Activated T-cell treated with anti-CD3 and anti-CD28 coated beads for 1 hour (primary cell): ENCODE measurements around the gene ELOVL5.
"Not testable (repeated sequence)": the region's sequence is repeated elsewhere in the genome, so short reads cannot be mapped to it uniquely, and the experiment has no call there.

Experiments used
- DNase-seq: peaks from one replicate; pipeline ENCODE4 v3.0.0-alpha.2; 2020; ENCODE audit warnings: low read depth

ELOVL5 gene

DNA sequence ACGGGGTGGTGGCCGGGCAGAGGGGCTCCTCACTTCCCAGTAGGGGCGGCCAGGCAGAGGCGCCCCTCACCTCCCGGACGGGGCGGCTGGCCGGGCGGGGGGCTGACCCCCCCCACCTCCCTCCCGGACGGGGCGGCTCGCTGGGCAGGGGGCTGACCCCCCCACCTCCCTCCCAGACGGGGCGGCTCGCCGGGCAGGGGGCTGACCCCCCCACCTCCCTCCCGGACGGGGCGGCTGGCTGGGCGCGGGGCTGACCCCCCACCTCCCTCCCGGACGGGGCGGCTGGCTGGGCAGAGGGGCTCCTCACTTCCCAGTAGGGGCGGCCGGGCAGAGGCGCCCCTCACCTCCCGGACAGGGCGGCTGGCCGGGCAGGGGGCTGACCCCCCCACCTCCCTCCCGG lies 43.8 kb downstream of the ELOVL5 start:
- not testable (repeated sequence) for DNase-seq

DNA sequence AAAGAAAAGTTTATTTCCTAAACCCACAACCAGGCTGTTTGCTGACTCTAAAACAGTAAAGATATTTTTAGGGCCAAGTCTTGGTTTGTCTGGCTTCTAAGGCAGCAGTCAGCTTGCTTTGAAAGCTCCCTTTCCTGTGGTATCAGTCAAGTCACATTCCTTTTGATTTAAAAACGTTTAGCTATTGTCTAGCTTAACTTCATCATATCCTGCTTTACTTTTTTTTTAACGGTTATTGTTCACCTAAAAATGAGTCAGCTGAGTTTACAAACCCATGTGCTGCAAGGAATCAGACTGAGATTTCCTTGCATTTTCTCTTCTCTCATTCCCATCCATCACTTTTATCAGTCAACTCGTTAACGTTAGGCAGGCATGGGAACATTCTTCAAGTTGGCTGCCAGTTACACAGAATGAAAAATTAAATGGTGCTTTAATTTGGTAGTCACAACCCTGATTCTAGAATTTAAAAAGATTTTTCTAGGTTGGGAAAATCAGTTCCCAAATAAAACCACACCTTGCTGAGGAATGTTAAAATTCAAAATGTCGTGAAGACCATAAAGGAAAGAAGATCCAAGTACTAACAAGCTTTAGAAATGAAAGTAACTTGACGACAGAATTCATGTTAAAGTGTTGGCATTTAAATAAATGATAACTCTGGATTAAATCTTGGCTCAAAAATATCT lies 45.9 kb downstream of the ELOVL5 start:
- DNase-seq: no peak

DNA sequence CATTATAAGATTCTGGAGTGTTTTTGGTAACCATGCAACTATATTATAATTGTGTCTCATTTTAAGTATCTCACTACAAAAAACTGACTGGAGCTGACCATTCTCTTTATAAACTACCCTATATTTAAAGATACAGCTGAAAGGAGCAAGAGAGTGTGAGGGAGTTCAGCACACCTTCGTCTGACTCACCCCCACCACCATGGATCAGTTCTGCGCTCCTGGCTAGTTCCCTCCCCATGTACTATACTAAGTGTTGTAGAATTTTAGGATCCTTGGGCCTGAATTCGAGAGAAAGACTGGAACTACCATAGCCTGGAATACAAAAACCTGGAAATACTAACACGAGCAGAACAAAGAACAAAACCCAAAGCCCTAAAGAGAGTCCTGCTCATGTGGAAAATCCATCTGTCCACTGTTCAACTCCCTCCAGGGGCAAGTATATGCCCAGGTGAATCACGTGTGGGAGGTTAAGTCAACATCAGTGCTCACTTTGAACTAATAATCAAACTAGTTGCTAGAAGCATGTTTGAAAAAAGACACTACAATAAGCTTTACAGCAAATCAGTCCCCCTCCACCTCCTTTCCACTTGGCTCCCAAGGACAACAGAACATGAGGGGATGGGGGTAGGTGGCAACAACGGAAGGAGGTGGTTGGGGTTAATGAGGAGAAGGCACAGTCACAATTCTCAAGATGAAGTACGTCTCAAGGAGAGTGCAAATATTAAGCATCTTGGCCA lies 46.8 kb downstream of the ELOVL5 start:
- DNase-seq: no peak

DNA sequence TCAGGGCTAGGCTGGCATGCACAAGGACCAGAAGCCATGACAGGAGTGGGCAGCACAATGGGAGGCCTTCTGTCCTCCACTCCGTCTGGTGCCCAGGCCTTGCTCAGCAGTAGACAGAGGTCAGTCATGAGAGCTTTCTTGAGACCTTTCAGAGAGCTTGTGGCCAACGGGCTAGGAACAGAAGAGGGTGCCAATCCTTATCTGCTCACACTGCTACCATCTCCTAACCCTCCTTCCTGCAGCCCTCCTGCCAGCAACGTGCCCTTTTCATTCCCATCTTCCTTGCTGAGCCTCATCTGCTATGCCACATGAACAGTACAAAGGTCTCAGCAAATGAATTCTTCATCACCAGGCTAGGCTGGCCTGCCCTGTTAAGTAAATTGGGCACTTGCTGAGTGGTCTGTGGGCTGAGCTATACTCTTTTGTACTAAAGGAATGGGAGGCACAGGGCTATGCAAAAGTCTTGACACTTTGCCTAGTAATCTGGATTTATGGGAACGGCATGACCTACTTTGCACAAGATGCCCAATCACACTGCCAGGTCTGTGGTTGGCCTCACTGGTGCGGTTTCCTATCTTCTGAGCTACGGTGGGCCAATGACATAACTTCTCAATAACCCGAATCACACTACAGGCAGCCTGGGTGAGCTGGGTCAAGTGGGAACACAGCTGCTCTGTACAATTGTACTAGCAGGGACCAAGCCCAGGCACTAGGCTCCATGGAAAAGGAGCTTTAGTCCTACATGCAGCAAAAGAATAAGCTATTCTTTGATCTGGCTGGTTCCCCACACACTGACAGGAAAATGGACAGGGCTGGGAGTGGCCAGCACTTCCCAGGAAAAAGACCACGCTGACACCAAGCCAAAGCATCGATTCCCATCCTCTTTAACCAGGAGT lies 47.8 kb downstream of the ELOVL5 start:
- no peak for DNase-seq

DNA sequence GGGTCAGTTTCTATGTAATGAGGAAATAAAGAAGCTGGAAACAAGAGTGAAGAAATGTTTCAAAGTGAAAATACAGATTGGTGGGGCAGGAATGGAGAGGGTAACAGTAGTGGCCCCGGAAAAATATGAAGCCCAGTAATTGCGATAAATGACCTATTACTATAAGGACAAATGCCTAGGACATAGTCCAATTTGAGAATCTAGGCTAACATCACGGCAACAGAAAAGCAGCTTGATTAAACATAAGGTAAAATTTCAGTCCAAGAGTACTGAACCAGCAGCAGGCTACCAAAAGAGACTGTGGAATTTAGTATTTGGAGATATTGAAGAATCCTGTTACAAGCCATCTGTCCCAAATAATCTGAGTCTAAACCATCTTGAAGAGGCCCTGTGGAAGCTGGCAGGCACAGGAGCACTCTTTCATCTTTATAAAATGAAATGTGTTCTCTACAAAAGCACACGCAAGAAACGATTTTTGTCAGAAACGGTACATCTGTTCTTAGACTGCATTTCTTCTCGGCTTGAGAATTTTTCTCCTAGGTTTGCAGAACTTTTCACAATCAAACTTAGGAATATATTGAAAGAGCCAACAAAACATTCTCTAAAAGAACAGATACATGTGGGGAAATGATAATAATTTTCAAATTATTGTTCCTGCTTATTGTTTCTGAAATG lies 49.3 kb downstream of the ELOVL5 start:
- DNase-seq: no peak

DNA sequence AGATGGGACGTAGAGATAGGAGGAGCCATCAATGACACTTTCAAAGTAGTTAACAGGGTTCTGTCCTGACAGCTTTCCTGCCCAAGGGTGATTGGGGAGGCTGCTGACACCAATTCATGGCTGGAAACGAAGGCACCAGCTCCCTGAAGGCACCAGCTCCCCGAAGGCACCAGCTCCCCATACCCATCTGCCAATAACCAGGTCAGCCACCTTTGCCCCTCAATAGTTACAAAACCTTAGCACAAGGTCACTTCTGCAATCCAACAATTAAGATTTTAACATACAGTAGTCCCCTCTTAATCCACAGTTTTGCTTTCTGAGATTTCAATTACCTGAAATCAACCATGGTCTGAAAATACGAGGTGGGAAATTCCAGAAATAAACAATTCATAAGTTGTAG lies 51.7 kb downstream of the ELOVL5 start:
- no peak for DNase-seq

DNA sequence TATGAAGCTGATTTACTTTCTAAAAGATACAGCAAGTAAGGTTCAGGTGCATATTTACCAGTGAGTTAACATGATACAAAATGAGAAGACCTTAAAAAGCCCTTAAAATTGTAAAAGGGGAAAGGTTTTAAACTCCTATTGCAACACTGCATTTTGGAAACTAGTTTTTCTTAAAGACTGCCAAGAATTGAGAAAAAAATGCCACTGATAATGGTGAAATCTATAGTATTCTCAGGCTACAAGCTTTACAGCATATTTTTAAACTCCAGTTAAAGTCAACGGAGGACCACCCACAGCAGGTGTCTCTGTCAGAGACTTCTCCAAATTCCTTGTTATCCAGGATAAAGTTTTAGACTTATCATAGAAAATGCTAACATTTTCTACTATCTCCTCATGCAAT lies 53.6 kb downstream of the ELOVL5 start:
- no peak for DNase-seq

DNA sequence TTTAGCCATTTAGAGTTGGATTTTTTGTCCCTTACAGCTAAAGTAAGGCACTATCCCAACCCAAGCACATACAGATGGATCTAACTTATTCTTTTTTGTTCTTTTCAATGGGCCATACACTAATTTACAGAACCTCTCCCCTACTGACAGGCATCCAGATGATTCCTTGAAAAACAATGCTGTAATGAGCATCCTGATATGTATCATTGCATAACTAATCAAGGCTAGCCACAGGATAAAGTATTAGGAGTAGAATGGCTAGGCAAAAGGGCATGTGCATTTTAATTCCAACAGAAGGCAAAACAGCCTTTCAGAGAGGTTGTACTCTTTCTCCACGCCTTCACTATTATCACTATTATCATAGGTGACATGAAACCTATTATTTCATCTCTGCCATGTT lies 54.1 kb downstream of the ELOVL5 start:
- no peak for DNase-seq

DNA sequence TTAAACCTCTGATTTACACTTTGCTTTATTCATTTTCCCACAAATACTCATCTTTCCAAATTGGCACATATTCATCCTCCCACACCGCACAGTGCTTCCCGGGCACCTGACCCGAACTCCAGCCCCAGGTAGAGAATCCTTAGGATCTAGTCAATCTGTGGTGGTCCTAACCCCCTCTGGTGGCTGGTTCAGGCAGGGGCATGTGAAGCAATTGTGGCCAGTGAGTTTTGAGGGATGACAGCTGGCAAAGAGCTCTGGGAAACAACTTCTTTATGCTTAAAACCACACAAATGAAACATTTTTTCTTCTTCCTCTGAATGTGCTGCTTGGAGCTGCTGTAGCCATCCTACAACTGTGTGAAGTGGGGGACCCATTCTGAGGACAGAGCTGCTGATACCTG lies 54.7 kb downstream of the ELOVL5 start:
- no peak for DNase-seq

DNA sequence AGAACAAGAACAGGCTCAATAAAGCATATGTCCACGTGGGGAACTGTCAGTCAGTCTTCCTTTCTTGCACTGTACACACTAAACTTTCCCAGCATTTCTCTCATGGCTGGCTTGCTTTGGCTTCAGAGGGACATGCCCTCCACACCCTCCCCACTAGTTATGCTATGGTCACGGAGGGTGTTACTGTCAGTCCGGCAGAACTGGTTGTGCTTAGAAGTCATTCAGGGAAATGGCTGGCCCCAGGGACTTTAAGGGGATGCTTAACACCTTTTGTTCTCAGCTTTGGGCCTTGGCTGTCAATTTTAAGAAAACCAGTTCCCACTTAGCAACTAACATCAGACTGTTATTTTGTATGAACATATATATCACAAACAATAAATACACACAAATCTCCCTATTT lies 55.1 kb downstream of the ELOVL5 start:
- DNase-seq: no peak

DNA sequence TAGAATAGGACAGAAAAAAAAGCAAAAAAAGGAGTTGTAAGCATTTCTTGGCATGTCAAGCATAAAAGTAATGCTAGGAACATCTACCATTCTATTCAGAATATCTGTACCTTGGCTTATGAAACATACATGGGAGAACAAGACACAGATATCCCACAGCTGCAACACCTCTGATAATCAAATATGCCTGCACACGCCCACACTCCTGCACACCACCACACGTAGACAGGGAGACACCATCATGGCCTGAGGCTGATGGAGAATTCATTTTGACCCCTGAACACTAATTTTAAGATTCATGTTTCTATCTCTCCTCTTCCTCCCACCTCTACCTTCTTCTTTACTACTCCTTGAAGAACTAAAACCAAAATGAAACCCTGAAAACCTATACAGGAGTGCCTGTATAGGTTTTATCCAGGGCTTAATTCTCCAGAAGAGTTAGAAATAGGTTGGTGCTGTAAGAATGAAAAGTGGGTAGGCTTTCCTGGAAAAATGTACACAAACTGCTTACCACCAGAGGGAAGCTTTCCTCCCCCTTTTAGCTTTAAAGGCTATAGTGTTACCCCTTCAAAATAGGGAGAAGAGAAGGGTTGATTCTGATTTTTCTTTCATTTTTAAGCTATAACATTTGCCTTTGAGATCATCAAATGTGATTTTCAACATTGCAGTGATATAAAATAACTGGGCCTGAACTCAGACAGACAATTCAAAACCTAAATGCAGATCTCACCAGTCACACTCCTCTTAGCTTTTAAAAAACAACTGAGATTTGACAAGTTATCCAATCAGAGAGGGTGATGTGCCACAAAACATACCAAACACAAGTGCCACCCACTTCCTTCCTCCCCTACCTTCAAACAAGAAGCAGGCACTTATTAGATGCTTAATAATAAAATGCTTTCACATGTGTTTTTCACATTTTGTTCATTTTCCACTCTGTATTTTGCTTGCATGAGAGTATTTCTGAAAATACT lies 57.9 kb downstream of the ELOVL5 start:
- no peak for DNase-seq

DNA sequence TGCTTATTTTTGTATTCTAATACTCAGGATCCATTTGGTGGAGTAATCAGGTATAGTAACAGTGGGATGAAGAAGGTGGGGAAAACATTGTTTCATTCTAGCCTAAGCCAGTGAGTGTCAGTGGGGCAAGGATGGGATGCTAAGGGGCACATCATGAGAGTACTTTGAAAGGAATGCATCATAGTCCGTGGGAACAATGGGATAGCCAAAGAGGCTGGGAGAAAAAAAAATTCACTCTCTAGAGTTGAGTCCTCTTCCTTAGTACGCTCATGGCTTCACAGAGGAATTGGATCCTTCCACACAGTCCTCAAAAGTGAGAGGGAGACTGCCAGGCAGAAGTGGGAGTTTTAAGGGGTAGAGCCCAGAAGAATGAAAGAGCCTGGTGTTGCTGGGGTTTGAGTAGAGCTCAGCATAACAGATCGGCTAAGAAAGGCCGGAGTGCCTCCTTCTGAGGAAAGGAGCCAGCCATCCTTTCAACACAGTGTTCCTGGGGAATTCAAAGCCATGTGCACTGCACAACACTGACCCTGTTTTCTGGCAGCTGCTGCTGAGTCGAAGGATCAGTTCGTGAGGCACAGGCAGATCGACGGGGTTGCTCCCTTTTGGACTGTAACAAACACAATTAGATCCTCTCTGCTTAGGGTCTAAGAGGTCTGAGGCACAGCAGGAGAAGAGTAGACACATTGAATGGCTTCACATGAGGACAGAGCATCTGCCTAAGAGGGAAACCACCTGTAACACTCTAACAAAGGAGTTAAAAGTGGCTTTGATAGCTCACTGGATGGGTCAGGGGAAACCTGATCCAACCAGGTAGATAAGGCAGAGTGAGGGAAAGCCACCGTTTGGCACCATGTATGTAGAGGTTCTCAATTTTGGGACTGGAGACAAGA lies 61.2 kb downstream of the ELOVL5 start:
- no peak for DNase-seq

DNA sequence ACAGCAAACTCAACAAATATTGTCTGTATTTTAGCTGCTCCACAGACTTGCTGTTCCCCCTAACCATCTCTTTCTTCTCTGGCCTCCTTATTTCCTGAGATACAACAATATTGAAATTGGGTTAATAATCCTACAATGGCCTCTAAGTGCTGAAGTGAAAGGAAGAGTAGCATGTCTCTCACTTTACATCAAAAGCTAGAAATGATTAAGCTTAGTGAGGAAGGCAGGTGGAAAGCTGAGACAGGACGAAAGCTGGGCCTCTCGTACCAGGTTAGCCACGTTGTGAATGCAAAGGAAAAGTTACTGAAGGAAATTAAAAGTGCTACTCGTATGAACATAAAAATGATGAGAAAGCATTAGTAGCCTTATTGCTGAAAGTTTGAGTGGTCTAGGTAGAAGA lies 63.8 kb downstream of the ELOVL5 start:
- no peak for DNase-seq

DNA sequence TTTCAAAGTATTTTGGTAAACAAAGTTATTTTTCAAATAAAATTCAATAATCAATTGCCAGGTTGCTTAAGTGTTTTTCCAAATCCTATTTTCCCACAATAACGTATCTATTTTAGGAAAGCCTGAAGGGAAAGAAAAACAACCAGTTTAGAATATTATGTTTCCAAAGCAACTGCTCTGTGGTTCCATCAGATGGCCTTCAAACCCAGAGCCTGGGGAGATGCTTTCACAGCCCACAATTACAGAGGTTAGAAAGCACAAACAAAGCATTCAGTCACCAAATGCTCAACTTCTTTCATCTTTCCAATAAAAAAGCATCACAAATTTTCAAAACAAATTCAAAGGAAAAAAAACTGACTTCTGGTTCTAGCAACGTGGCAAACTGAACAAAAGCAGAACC lies 66.0 kb downstream of the ELOVL5 start:
- DNase-seq: no peak

DNA sequence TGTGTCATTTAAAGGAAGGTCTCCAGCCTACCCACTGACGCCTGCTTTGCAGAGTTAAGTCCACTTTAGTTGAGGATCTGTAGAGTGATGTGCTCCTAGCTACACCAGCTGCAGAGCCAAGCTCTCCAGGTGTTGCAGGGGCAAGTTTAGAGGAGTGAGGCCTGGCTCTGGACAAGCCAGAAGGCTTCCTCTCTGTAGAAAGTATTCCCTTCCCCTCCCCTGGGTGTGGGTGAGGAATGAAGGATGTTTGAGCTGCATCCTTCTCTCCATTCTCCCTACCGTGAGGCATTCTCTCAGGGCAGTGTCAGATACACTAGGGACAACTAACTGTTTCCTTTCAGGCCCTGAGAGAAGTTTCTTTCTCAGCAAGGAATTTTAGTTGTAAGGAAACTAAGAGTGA lies 66.5 kb downstream of the ELOVL5 start:
- DNase-seq: no peak

DNA sequence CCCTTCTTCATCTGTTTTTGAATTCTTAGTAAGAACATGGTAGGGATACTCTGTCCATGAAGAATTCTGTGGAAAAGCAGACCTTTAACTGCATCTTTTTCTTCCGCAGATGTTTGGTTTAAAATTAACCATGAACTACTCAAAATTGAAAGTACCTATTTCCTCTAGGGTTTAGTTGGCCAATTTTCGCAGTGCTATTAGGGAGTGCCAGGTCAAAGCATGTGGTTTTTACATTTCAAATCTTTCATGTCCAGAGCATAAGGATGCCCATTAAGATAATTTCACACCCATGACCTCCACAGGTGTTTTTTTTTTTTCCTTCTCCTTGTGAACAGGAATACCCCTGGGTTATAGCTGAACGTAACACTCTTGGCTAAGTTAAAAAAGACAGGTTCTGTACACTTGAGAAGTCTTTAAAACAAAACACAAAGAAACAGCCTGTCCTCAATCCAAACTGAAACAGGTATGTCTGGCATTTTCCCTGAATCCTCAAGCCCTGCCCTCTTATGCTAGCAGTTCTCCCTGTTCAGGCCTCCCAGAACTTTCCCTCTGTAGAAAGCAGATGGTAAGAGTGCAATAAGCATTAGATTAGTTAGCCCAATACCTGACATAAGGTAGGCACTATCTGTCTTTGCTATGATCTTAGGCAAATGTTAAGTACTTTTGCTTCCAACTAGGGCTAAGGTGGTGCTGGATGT lies 67.1 kb downstream of the ELOVL5 start:
- DNase-seq: no peak

DNA sequence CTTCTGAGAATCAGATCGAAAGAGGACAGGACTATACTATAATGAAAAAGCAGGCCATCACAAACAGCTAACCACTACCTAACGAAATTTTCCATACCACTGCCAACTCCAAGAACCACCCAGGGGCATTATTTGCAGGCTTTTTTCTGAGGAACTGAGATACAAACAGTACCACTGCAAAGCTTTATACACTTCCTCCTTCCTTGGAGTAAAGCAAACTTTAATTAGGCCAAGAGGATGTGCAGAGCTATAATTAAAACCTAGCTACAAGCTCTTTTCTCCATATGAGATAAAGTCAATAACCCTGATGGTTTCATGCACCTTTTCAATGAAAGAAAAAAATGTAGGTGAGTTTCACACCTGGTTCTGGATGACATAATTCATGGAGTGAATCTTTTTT lies 68.5 kb downstream of the ELOVL5 start:
- no peak for DNase-seq

DNA sequence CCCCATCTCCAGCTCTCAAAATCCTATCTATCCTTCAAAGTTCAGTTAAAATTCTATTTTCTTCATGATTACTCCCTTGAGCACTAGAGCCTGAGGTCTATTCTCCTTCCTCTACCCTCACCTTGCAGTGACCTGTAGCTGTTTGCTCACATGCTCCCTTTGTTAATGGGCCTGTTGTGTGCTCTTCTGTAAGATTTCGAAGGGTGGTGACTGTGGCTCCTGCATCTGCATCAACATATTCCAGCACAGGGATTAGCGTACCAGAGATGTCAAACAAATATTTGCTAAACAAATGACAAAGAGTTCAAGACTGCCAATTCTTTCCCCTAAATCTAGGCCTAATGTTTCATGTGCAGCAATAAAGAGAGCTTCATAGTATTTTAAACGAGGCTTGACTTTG lies 69.5 kb downstream of the ELOVL5 start:
- no peak for DNase-seq

DNA sequence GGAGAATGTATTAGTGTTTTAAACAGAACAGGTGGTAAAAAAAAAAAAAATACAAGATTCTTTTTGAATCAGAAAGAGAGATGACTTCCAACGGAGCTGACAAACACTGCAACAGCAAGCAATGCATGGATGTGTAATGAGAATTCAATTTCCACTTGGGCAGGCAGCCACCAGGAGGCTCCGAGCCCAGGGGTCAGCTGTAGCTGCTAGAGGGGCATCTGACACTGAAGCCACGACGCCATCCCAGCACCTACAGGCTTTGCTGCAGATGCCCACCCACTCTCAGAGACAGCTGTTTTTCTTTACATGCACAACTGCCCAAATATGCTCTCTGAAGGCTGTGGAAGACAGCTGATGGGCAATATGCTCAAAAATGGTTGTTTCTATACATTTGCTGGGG lies 75.4 kb downstream of the ELOVL5 start:
- no peak for DNase-seq

DNA sequence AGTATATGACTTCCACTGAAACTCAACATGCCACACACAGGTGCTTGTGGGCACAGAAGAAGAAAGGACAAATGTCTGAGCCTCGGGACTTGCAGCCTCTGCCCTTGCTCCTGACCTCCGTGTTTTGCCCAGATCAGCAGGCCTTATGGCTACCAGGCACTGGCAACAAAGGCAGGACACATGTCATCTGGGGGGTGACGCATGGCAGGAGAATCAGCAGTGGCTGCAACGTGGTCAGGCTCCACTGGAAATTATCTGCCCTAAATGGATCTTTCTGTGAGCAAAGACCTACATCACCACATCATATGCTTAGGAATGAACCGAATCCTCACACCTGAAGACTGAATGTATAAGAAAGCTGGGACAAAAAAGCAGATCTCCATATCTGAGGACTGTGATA lies 78.9 kb downstream of the ELOVL5 start:
- DNase-seq: no peak
